ENCODE data around the gene CLRN2. TPM values are rescaled to one million over a fixed set of nuclear protein-coding genes. Genes with fewer than 3 reads are reported as not detected.

Gene CLRN2
- total and polyA plus RNA-seq, 2 of the 4 experiments (the other 2 are of a cell fraction) = not detected

GRCh38 chr4:17493619-17494018, 21.3 kb upstream of the CLRN2 start:
- Histone ChIP-seq H2AK9ac (replicated peaks; ENCODE audit: low read depth, low read length, poor library complexity) (no peak overlapping the region), H3K23ac (ENCODE audit: low read depth, low read length) (no peak overlapping the region), H3K14ac (replicated peaks; ENCODE audit: low read depth, low read length) (no peak overlapping the region), H4K91ac (ENCODE audit: insufficient read depth, low read depth, low read length) (no peak overlapping the region), H2BK20ac (ENCODE audit: low read depth, low read length) (no peak overlapping the region), H4K20me1 (ENCODE audit: insufficient read depth, low read length) (no peaks in the 10 kb centered on the region), H3K9me3 (ENCODE audit: control insufficient read depth, insufficient read depth, low read length) (no peaks in the 10 kb centered on the region), H3K79me1 (ENCODE audit: low read depth in 1 of 2, low read length in 2 of 2) (peaks cover 0 to 4% of the 10 kb centered on the region in 2 experiments; a peak in 2 of 4 replicates), H3K9ac (ENCODE audit: low read depth, low read length) (no peak overlapping the region), H2AK5ac (ENCODE audit: low read depth, low read length) (no peak overlapping the region), H3K27ac (ENCODE audit: insufficient read depth, low read length) (no peak overlapping the region), H2BK15ac (ENCODE audit: low read depth, low read length) (no peak overlapping the region), H3K4me2 (ENCODE audit: low read depth, low read length) (no peak overlapping the region), H3K56ac (ENCODE audit: extremely low read depth, insufficient read depth, low read length) (no peak overlapping the region), H3K27me3 (ENCODE audit: control insufficient read depth, insufficient read depth, low read length) (no peaks in the 10 kb centered on the region), H3K4ac (ENCODE audit: low read depth, low read length) (no peak overlapping the region), H3K4me3 (ENCODE audit: insufficient read depth, low read depth, low read length) (no peak overlapping the region), H4K5ac (ENCODE audit: low read depth, low read length) (no peak overlapping the region), H2BK120ac (ENCODE audit: low read depth, low read length) (no peak overlapping the region), H2BK5ac (ENCODE audit: low read depth, low read length, poor library complexity, severe bottlenecking) (no peak overlapping the region), H4K8ac (ENCODE audit: low read depth in 2 of 2, low read length in 2 of 2) (no peak overlapping the region), H3K4me1 (ENCODE audit: control insufficient read depth, insufficient read depth, low read length) (peaks cover 5% of the 10 kb centered on the region; the same call in 1 of the 2 replicates), H3K18ac (ENCODE audit: low read depth, low read length) (no peak overlapping the region), H3K36me3 (ENCODE audit: control insufficient read depth, insufficient read depth, low read length) (peaks cover 26% of the 10 kb centered on the region), H2AFZ (replicated peaks; ENCODE audit: low read length, poor library complexity) (no peak overlapping the region), H3K9me1 (ENCODE audit: insufficient read depth, low read length) (peaks cover 7% of the 10 kb centered on the region; the same call in 1 of the 2 replicates)
- no TSS peak for BruUV-seq (replicated peaks)
- intact Hi-C loops (cut with micrococcal nuclease) = no loop called here
- in situ Hi-C loops (cut with MboI; ENCODE audit: low sequenced_read_pairs) = no loop called here
- TF ChIP-seq RCOR1 (IDR thresholded peaks at IDR 0.05; ENCODE audit: insufficient replicate concordance, low read length) (no peak), POLR2A (IDR thresholded peaks at IDR 0.05; ENCODE audit: low read depth, low read length) (no peak), NFE2L2 (IDR thresholded peaks at IDR 0.05; ENCODE audit: low read depth, low read length) (no peak), SMC3 (IDR thresholded peaks at IDR 0.05; ENCODE audit: low read depth, low read length) (no peak), RFX5 (IDR thresholded peaks at IDR 0.05; ENCODE audit: low read depth, low read length) (no peak), CTCF (conservative IDR thresholded peaks at IDR 0.05; ENCODE audit: low read depth, low read length) (no peak), CHD1 (IDR thresholded peaks at IDR 0.05; ENCODE audit: low read depth, low read length) (no peak)
- ChIA-PET CTCF (no interaction called here), POLR2A (ENCODE audit: unreplicated experiment) (no interaction called here)
- ATAC-seq (ENCODE audit: low read depth) (no peak), DNase-seq (no peak)
- WGBS, 2 experiments (ENCODE audit: extremely low coverage in 2 of 2, insufficient read length in 1 of 2) = no CpG with 5 or more reads among the region's 4 CpGs
- dilution Hi-C loops (cut with HindIII; ENCODE audit: low sequenced_read_pairs, unreplicated experiment) = no loop called here
